ENCODE data around the gene SHISA9.

SHISA9 gene

DNA sequence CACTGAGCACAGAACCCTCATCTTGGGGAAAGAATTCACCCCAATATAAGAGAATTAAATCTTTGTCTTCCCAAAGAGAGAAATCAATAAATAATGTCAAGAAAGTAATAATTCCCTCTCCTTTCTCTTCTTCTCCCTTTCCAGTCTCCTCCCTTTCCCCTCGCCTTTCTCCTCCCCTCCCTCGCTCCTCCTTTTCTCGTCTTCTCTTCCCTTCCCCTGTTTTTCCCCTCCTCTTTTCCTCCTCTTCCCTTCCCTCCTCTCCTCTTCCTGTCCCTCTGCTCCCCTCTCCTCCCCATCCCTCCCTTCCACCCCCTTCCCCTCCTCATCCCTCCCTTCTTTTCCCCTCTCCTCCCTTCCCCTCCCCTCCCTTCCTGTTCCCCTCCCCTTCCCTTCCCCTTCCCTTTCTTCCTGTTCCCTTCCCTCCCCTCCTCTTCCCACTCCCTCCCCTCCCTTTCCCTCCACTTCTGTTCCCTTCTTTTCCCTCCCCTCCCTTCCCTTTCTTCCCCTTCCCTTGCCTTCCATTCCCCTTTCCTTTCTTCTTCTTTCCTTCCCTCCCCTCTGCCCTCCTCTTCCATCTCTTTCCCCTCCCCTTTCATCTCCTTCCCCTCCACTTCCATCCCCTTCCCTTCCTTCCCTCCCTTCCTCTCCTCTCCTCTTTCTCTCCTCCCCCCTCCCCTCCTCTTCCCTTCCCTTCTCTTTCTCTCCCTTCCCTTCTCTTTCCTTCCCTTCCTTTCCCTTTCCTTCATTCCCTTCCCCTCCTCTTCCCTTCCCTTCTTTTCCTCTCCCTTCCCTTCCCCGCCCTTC is 363.6 kb downstream of the SHISA9 start:
- no peak for DNase-seq (ENCODE audit: low read depth, low spot score)

DNA sequence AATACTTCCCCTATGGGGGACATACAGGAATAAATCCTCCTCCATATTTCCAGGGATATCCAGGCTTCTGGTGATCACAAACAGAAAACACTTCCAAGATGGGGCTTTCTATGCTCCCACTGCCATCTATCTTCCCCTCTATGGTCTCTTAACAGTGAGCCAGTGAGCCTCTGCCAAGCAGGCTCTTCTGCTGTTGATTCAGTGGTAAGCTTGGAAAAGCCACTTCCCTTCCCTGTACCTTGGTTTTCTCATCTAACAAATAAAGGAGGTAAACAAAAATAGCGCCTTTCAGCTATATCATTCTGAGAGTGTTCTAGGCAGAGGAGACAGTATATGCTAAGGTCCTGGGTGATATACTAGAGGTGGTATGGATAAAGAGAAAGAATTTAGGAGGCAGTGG is 368.0 kb downstream of the SHISA9 start:
- no peak for DNase-seq (ENCODE audit: low read depth, low spot score)

DNA sequence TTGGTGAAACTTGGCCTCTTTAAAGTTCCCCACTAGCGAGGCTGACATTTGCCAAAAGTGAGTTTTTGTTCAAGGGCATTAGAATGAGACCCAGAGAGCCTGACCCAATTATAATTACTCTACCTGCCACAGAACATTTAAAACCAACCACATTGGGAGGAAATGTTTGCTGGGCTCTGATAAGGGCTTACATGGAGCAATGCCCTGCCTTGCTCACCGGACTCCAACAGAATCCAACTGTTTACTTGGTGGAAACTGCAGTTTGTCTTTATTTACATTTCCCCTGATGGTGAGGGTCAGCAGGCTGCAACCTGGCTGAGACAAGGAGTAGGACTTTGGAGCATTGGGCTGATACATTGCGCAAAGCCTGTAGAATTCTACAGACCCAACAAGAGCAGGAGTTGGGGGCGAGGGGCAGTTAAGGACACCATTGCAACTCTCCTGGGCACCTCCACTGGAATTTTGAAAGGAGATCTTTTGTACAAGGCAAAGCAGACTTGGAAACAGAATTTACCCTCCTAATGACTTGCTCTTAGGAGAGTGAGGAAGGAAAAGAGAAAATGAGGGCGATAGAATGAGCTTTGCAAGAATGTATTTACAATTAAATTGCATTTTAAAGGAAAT is 368.6 kb downstream of the SHISA9 start:
- DNase-seq (ENCODE audit: low read depth, low spot score): no peak

DNA sequence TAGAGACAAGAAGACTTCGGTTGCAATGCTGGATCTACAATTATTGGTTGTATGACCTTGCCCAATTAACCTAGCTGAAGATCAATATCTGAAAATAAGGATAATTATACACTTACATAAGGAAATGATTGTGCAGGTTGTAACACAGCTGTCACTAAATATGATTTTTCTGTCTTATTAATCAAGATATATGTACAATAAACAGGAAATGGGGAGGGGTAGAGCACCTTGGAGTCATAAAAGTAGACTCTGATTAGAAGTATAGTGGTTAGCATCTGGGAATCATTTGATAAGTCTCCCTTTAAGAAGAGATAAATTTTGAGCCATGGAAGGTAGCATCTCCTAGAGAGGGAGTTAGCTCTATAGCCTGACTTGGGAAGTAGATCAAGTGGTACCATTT is 369.2 kb downstream of the SHISA9 start:
- DNase-seq (ENCODE audit: low read depth, low spot score): no peak

DNA sequence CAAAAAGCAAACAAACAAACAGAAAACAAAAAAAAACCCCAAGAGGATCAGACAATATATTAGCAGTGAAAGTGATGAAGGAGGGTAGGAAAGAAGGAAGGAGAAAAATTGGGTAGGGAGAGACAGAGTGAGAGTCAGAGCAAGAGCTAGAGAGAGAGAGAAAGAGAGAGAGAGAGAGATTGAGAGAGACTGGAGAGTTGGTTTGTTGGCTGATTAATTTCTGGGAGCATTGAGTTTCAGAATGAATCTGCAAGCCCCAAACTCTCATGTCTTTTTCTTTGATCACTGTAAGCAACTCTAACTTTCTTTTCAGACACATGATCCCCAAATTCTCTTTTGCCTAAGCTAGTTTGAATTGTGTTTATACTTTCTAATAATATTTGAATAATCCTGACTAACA is 388.1 kb downstream of the SHISA9 start:
- no peak for DNase-seq (ENCODE audit: low read depth, low spot score)

All from smooth muscle cell of the brain vasculature (primary cell).